Osteoblast (primary cell): ENCODE data around the gene HDAC6. TPM values are rescaled to one million over a fixed set of nuclear protein-coding genes. Genes with fewer than 3 reads are reported as not detected.

Source experiments
- DNase-seq: peaks from one replicate; pipeline ENCODE4 v3.0.0; 2011; ENCODE audit warnings: low spot score, mixed read lengths; ENCODE audit not compliant: insufficient read length; ENCODE audit errors: missing footprints
- H2AFZ ChIP-seq: 2 replicates; pipeline ENCODE4 v1.6.0; 2011; ENCODE audit warnings: mild to moderate bottlenecking, low read length
- H3K27ac ChIP-seq: 2 replicates; pipeline ENCODE4 v1.5.1; 2011; ENCODE audit warnings: mild to moderate bottlenecking, low read depth, low read length, moderate library complexity
- H3K27me3 ChIP-seq: 2 replicates; pipeline ENCODE4 v1.6.0; 2012; ENCODE audit warnings: mild to moderate bottlenecking, control low read depth, inconsistent platforms, low read length, moderate library complexity; ENCODE audit not compliant: insufficient read depth
- H3K36me3 ChIP-seq: 2 replicates; pipeline ENCODE4 v1.5.1; 2011; ENCODE audit warnings: mild to moderate bottlenecking, low read length, control low read depth, moderate library complexity; ENCODE audit not compliant: insufficient read depth
- H3K4me1 ChIP-seq: 2 replicates; pipeline ENCODE4 v1.5.1; 2011; ENCODE audit warnings: mild to moderate bottlenecking, low read length, control low read depth, moderate library complexity; ENCODE audit not compliant: insufficient read depth
- H3K4me2 ChIP-seq: 2 replicates; pipeline ENCODE4 v1.6.0; 2011; ENCODE audit warnings: mild to moderate bottlenecking, low read length; ENCODE audit not compliant: insufficient read depth
- H3K4me3 ChIP-seq: fragments of 200-600 bp; sonication (generic); 3 replicates; pipeline ENCODE4 v1.5.1; 2012; ENCODE audit warnings: mild to moderate bottlenecking, low read length, inconsistent platforms; ENCODE audit not compliant: insufficient read depth
- H3K79me2 ChIP-seq: 2 replicates; pipeline ENCODE4 v1.6.0; 2012; ENCODE audit warnings: mild to moderate bottlenecking, low read length, control low read depth, inconsistent platforms; ENCODE audit not compliant: insufficient read depth
- H3K9me3 ChIP-seq: 2 replicates; pipeline ENCODE4 v1.5.1; 2011; ENCODE audit warnings: low read depth, low read length, control low read depth
- H4K20me1 ChIP-seq: 2 replicates; pipeline ENCODE4 v1.6.0; 2012; ENCODE audit warnings: mild to moderate bottlenecking, low read length, control low read depth; ENCODE audit not compliant: insufficient read depth
- total RNA-seq: library from RNA; depleted of rRNA; stranded (reverse); fragments of >200 nt; gene quantifications from 2 replicates; pipeline ENCODE4 v1.2.3, GENCODE V29; 2012
- TF ChIP-seq, protein P1 (sequence below): IDR thresholded peaks from 2 replicates; pipeline ENCODE4 v1.5.1; 2011; ENCODE audit warnings: mild to moderate bottlenecking, low read depth, low read length, moderate library complexity; ENCODE audit errors: extremely low read depth

The HDAC6 gene
- total RNA-seq, 1 donor: 30.4 TPM

DNA sequence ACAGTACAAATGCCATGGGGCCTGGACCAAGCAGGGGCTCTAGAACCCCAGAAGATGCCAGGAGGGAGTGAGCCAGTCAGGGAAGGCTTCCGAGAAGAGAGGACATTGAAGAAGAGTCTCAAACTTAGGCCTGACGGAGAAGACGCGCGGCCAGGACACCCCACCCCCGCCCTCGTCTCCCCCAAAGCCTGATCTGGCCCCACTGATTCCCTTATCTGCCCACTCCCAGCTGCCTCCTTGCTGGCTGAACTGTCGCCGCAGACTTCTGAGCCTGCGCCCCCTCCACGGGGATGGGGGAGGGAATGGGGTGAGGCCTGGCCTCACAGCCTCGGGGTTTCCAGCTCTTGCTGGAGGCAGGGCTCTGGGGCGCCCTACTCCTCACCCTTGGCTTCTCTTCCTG, 19.1 kb upstream of the HDAC6 start:
- H3K79me2 ChIP-seq: no peaks in the 10 kb centered on the region
- H3K4me1 ChIP-seq: no peaks in the 10 kb centered on the region
- no peak overlapping the region for H3K4me3 ChIP-seq
- H2AFZ ChIP-seq: no peak overlapping the region
- no peaks in the 10 kb centered on the region for H3K9me3 ChIP-seq
- no peaks in the 10 kb centered on the region for H3K27me3 ChIP-seq
- no peak for DNase-seq
- TF ChIP-seq, protein P1, sequence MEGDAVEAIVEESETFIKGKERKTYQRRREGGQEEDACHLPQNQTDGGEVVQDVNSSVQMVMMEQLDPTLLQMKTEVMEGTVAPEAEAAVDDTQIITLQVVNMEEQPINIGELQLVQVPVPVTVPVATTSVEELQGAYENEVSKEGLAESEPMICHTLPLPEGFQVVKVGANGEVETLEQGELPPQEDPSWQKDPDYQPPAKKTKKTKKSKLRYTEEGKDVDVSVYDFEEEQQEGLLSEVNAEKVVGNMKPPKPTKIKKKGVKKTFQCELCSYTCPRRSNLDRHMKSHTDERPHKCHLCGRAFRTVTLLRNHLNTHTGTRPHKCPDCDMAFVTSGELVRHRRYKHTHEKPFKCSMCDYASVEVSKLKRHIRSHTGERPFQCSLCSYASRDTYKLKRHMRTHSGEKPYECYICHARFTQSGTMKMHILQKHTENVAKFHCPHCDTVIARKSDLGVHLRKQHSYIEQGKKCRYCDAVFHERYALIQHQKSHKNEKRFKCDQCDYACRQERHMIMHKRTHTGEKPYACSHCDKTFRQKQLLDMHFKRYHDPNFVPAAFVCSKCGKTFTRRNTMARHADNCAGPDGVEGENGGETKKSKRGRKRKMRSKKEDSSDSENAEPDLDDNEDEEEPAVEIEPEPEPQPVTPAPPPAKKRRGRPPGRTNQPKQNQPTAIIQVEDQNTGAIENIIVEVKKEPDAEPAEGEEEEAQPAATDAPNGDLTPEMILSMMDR: no peak
- H3K27ac ChIP-seq: no peak overlapping the region
- no peaks in the 10 kb centered on the region for H4K20me1 ChIP-seq
- H3K4me2 ChIP-seq: no peak overlapping the region
- no peaks in the 10 kb centered on the region for H3K36me3 ChIP-seq

DNA sequence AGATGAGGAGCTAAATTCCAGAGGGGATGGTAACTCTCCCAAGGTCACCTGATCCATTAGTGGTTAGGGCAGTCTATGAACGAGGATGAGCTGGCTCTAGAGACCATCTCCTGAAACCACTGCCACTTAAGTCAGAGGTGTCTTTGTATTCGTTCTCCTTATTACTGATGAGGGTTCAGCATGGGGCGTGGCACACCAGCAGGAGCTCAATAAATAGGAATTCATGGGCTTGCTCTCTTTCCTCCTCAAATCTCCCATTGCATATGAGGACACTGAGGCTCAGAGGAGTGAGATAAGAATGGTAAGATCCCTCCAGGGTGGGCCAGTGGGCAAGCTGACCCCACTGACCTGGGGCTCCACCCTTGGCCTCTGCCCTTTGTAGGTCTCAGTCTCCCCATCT, 17.1 kb upstream of the HDAC6 start:
- Histone ChIP-seq H3K27me3 (no peaks in the 10 kb centered on the region), H4K20me1 (no peaks in the 10 kb centered on the region), H3K4me1 (no peaks in the 10 kb centered on the region), H3K36me3 (no peaks in the 10 kb centered on the region), H3K4me3 (no peak overlapping the region), H3K9me3 (no peaks in the 10 kb centered on the region), H2AFZ (no peak overlapping the region), H3K27ac (no peak overlapping the region), H3K4me2 (no peak overlapping the region), H3K79me2 (no peaks in the 10 kb centered on the region)
- TF ChIP-seq, protein P1: no peak
- DNase-seq: no peak

DNA sequence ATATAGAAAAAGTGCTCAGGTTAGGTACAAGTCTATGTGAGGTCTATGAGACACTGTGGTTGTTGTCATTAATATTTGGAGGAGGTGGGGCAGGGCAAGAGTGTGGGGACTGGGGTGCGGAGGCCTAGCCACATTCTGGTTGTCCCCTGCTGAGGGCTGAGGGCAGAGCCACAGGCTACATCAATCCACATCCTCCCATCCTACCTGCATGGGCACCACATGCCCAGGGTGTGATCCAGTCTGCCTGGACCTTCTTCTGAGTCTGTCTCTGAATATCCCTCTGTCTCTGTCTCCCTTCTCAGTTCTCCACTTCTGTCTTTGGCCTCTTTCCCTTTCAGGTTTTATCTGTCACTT, 16.7 kb upstream of the HDAC6 start:
- DNase-seq: no peak
- Histone ChIP-seq H3K9me3 (no peaks in the 10 kb centered on the region), H2AFZ (no peak overlapping the region), H3K4me2 (no peak overlapping the region), H3K36me3 (no peaks in the 10 kb centered on the region), H4K20me1 (no peaks in the 10 kb centered on the region), H3K4me3 (no peak overlapping the region), H3K79me2 (no peaks in the 10 kb centered on the region), H3K27me3 (no peaks in the 10 kb centered on the region), H3K27ac (no peak overlapping the region), H3K4me1 (no peaks in the 10 kb centered on the region)
- TF ChIP-seq, protein P1: no peak

DNA sequence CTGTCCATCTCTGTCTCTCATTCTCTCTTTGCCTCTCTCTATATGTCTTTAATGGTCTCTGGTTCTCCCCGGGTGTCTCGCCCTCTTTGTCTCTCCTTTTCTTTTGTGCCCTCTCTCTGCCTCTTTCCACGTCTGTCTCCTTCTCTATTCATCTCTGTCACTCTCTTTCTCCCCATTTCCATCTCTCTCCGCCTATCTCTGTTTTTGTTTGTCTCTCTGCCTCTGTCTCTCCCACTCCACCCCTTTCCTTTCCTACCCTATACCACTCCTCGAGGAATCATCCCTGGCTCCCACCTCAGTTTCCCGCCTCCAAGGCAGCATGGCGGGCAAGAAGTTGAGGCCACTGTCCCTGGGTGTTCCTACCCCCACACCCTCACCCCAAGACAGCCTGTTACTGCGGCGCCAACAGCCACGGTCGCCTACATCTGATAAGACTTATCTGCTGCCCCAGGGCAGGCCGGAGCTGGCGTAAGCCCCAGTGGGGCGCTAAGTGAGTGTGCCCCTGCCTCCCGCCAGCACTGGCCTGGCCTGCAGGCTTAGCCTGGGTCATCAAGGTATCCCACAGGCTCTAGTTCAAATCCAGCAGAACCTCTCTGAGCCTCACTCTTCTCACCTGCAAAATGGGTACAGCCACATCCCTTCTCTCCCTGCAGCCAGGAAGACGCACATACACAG, 16.2 kb upstream of the HDAC6 start:
- Histone ChIP-seq H3K9me3 (no peaks in the 10 kb centered on the region), H3K79me2 (no peaks in the 10 kb centered on the region), H3K4me2 (no peak overlapping the region), H3K27me3 (no peaks in the 10 kb centered on the region), H3K4me3 (no peak overlapping the region), H3K27ac (no peak overlapping the region), H4K20me1 (no peaks in the 10 kb centered on the region), H3K4me1 (no peaks in the 10 kb centered on the region), H2AFZ (no peak overlapping the region), H3K36me3 (no peaks in the 10 kb centered on the region)
- no peak for DNase-seq
- TF ChIP-seq, protein P1: no peak
